ENCODE measurements around the gene PHF24. TPM values are rescaled to one million over a fixed set of nuclear protein-coding genes. Genes with fewer than 3 reads are reported as not detected.
A peak's percentile ranks its signal among the peaks of the same experiment; 100 is the strongest.

The PHF24 gene
- total and polyA plus RNA-seq, 2 experiments from 2014 or later: 0.11 to 0.67 TPM

DNA sequence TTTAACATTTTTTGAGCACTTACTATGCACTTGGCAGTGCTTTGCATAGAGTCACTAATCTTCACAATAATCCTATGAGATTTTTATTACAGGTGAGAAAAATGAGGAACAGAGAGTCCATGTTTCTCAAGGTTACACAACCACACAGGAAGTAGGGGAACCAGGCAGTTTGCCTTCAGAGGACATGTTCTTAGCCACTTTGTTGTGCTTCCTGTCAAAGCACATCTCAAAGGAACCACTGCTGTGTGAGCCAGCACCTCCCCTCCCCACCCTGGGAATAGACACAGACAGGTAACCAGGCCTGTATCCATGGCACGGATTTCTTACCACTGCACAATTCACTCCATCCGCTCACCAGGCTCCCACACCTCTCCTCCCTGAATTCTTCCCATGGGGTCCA is 25.1 kb downstream of the PHF24 start:
- 92% methylated on average over 2 of the region's 2 CpGs for WGBS (ENCODE audit: low lambda C conversion rate, missing lambda C conversion rate)

DNA sequence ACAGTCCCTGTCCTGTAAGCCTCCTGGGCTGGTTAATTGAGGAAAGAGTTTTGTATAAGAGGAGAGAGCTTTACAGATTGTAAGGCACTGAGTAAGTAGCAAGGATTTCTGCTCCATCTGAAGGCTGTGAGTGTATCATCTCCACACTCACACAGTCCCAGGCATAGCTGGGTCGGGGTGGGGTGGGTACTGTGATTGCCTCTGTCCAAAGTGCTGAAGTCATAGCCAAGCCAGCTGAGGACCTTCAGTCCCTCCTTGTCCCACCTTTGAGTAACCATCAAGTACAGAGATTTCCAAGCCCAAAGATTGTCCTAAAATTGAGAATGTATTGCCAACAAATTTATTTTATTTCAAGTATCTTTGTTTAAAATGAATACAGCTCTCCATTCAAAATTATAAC is 26.0 kb downstream of the PHF24 start:
- H3K79me2 ChIP-seq: no peaks in the 10 kb centered on the region
- peaks cover 3% of the 10 kb centered on the region for H3K27me3 ChIP-seq
- H3K9me2 ChIP-seq (replicated peaks; ENCODE audit: insufficient read depth): no peaks in the 10 kb centered on the region
- 6% methylated on average over 1 of the region's 1 CpG for WGBS (ENCODE audit: low lambda C conversion rate, missing lambda C conversion rate)
- H3K4me2 ChIP-seq: no peak overlapping the region
- H3K27ac ChIP-seq: no peak overlapping the region
- H3K9me3 ChIP-seq (ENCODE audit: low read depth): no peaks in the 10 kb centered on the region
- no peaks in the 10 kb centered on the region for H3K36me3 ChIP-seq (replicated peaks; ENCODE audit: insufficient read depth, low read depth)
- peak; percentile 80 for DNase-seq (ENCODE audit: low spot score)
- no peak overlapping the region for H3K4me3 ChIP-seq
- TF ChIP-seq EZH2 (IDR thresholded peaks at IDR 0.05; ENCODE audit: borderline replicate concordance) (no peak), CTCF (IDR thresholded peaks at IDR 0.05; ENCODE audit: poor library complexity) (no peak), EZH2phosphoT487 (IDR thresholded peaks at IDR 0.05; ENCODE audit: low read depth, severe bottlenecking, unreplicated experiment) (no peak)
- H2AFZ ChIP-seq: no peak overlapping the region
- H3K4me1 ChIP-seq (ENCODE audit: insufficient read depth): no peaks in the 10 kb centered on the region
- no peaks in the 10 kb centered on the region for H4K20me1 ChIP-seq (ENCODE audit: insufficient read depth, poor library complexity, severe bottlenecking)

More for the DNA sequence above, 25.1 kb downstream of the PHF24 start:
- no peaks in the 10 kb centered on the region for H3K9me2 ChIP-seq (replicated peaks; ENCODE audit: insufficient read depth)
- no peak overlapping the region for H3K4me3 ChIP-seq
- no peak overlapping the region for H3K27ac ChIP-seq
- H4K20me1 ChIP-seq (ENCODE audit: insufficient read depth, poor library complexity, severe bottlenecking): no peaks in the 10 kb centered on the region
- no peaks in the 10 kb centered on the region for H3K9me3 ChIP-seq (ENCODE audit: low read depth)
- TF ChIP-seq CTCF (IDR thresholded peaks at IDR 0.05; ENCODE audit: poor library complexity): no peak
- TF ChIP-seq EZH2phosphoT487 (IDR thresholded peaks at IDR 0.05; ENCODE audit: low read depth, severe bottlenecking, unreplicated experiment): no peak
- no peak for TF ChIP-seq EZH2 (IDR thresholded peaks at IDR 0.05; ENCODE audit: borderline replicate concordance)
- no peak overlapping the region for H2AFZ ChIP-seq
- peaks cover 3% of the 10 kb centered on the region for H3K27me3 ChIP-seq
- DNase-seq (ENCODE audit: low spot score): no peak
- no peaks in the 10 kb centered on the region for H3K4me1 ChIP-seq (ENCODE audit: insufficient read depth)
- no peaks in the 10 kb centered on the region for H3K36me3 ChIP-seq (replicated peaks; ENCODE audit: insufficient read depth, low read depth)
- H3K4me2 ChIP-seq: no peak overlapping the region
- H3K79me2 ChIP-seq: no peaks in the 10 kb centered on the region

DNA sequence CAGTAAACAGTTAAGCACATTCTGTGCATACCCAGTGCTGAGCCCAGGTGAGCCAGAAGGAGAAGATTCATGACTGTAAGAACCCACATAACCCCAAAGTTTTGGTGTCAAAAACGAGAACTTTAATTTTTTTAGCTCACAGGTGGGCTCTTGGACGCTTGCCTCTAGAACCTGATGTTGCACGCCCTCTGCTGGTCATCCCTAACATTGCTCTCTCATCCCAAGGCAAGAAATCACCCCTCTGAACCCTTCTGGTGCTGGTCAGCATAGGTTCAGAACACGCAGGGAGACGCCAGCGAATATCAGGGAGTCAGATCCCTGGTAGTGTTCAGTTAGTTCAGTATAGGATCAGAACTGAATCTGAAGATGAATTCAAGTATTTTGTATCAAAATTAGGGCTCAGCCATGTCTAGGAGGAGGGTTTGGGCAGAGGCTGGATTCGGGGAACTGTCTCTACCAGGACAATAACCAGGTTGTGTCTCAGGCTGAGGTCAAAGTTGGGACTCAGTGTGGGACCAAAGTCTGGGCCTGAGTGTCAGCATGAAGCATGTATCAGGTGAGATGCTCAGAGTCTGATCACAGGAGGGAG is 27.3 kb downstream of the PHF24 start:
- WGBS (ENCODE audit: low lambda C conversion rate, missing lambda C conversion rate): 20% methylated on average over 7 of the region's 7 CpGs
- no peaks in the 10 kb centered on the region for H4K20me1 ChIP-seq (ENCODE audit: insufficient read depth, poor library complexity, severe bottlenecking)
- peak; percentile 79 for DNase-seq (ENCODE audit: low spot score)
- peaks cover 2% of the 10 kb centered on the region for H3K4me1 ChIP-seq (ENCODE audit: insufficient read depth)
- TF ChIP-seq CTCF (IDR thresholded peaks at IDR 0.05; ENCODE audit: poor library complexity) (peak; percentile 76), EZH2phosphoT487 (IDR thresholded peaks at IDR 0.05; ENCODE audit: low read depth, severe bottlenecking, unreplicated experiment) (no peak), EZH2 (IDR thresholded peaks at IDR 0.05; ENCODE audit: borderline replicate concordance) (no peak)
- no peak overlapping the region for H3K4me3 ChIP-seq
- H3K27me3 ChIP-seq: no peaks in the 10 kb centered on the region
- H2AFZ ChIP-seq: no peak overlapping the region
- H3K4me2 ChIP-seq: no peak overlapping the region
- no peaks in the 10 kb centered on the region for H3K36me3 ChIP-seq (replicated peaks; ENCODE audit: insufficient read depth, low read depth)
- no peaks in the 10 kb centered on the region for H3K79me2 ChIP-seq
- no peak overlapping the region for H3K27ac ChIP-seq
- H3K9me2 ChIP-seq (replicated peaks; ENCODE audit: insufficient read depth): no peaks in the 10 kb centered on the region
- no peaks in the 10 kb centered on the region for H3K9me3 ChIP-seq (ENCODE audit: low read depth)
